ENCODE measurements around the gene TMEM240.
"Not testable (repeated sequence)": the region's sequence is repeated elsewhere in the genome, so short reads cannot be mapped to it uniquely, and the experiment has no call there.

- not testable (repeated sequence) for TF ChIP-seq CTCF (IDR thresholded peaks at IDR 0.05); EZH2 (IDR thresholded peaks at IDR 0.05; ENCODE audit: borderline replicate concordance, insufficient read depth, low read depth, low read length, poor library complexity, severe bottlenecking)
These were observed 17.9 kb downstream of the TMEM240 start for GRCh38 chr1:1522536-1522935.
